ENCODE measurements around the gene PALM3.
"Not testable (repeated sequence)": the region's sequence is repeated elsewhere in the genome, so short reads cannot be mapped to it uniquely, and the experiment has no call there.

Gene PALM3

DNA sequence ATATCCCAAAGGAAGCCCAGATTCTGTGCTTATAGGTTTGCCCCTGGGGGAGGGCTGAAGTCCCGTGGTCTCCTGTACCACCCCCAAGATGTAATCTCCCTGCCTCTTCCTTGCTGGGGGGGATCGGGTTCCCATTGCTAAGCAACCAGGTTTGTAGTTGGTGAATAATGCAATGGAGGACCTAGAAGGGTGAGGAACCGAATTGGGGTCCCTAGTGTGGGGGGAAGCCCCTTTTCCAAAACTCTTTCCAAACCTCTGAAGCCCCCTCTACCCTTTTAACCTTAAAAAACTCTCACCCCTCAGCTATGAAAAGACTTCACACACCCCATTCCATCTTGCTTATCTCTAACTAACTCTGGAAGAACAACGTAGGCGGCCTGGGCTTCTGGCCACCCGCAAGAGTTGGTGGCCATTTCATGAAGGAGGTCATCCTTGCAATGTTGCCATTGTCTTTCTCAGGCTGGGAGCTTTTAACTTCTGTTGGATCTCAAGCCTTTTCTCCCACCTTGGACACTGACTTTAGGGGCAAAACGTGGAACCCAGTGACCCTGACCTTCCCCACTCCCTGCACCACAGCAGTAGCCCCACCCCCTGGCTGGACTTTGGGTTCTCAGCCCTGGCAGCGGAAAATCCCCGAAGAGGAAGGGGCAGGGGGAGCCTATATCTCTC, 661 bp downstream of the PALM3 start:
- in situ Hi-C loops (cut with HindIII; ENCODE audit: low sequenced_read_pairs): no loop called here

GRCh38 chr19:14059652-14060155, 2.2 kb downstream of the PALM3 start:
- in situ Hi-C loops (cut with HindIII; ENCODE audit: low sequenced_read_pairs): no loop called here

GRCh38 chr19:14059093-14059480, 2.8 kb downstream of the PALM3 start:
- in situ Hi-C loops (cut with HindIII; ENCODE audit: low sequenced_read_pairs): no loop called here

GRCh38 chr19:14058182-14059092, 3.4 kb downstream of the PALM3 start:
- in situ Hi-C loops (cut with HindIII; ENCODE audit: low sequenced_read_pairs): no loop called here

DNA sequence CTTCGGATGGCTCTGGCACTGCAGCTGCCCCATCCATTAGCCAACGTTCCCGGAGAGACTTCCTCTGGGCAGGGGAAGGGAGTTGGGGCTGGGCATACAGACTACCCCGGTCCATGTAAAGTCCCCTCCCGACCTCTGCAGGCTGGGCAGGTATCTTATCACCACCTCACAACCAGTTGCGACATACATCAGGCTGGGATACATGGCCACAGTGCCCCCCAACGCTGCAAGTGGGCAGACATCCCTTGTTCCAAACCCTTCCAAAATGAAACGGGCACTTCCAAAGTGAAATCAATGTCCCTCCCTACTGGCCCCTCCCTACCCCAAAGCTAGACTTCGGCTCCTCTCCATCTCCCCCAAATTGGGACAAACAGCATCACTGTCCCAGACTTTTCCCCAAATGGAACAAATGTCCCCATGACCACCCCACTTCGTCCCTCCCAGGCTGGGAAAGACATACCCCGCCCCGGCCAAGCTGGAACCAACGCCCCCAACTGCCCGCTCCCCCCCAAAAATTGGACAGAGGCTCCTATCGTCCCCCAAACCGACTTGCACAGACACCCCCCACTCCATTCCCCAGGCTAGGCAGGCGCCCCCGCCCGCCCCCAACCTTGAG, 5.0 kb downstream of the PALM3 start:
- in situ Hi-C loops (cut with HindIII; ENCODE audit: low sequenced_read_pairs): no loop called here

GRCh38 chr19:14056069-14056666, 5.7 kb downstream of the PALM3 start:
- in situ Hi-C loops (cut with HindIII; ENCODE audit: low sequenced_read_pairs): no loop called here

DNA sequence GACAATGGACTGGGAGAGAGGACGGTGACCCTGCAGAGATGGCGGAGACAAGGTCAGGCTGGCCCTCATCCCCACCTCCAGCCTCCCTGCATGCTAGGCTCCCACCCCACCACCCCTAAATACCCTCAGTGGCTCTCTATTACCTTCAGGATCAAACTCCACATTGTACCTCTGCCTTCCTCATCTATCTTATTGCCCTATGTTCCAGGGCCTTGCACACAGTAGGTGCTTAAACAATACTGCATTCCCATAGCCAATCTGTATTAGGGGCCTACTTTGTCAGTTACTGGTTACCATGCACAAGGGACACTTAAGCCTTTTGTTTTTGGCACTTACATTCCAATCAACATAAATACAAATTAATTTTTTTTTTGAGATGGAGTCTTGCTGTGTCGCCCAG, 6.5 kb downstream of the PALM3 start:
- in situ Hi-C loops (cut with HindIII; ENCODE audit: low sequenced_read_pairs): no loop called here

GRCh38 chr19:14054721-14055120, 7.2 kb downstream of the PALM3 start:
- in situ Hi-C loops (cut with HindIII; ENCODE audit: low sequenced_read_pairs): no loop called here

DNA sequence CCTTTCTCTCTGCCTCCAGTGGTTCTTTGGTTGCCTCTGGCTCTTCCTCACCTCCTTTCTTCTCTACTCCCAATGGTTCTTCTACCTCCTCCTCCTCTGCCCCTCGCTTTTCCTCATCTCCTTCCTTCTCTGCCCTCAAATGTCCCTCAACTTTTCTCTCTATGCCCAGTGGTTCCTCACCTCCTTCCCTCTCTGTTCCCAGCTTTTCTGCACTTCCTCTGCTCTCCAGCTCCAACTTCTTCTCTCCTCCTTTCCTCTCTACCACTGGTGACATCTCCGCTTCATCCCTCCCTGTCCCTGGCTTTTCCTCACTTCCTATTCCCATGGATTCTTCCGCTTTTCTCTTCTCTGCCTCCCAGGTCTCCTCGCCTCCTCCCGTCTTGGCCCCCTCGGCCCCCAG, 7.8 kb downstream of the PALM3 start:
- in situ Hi-C loops (cut with HindIII; ENCODE audit: low sequenced_read_pairs): no loop called here

GRCh38 chr19:14053500-14053899, 8.4 kb downstream of the PALM3 start:
- in situ Hi-C loops (cut with HindIII; ENCODE audit: low sequenced_read_pairs): no loop called here

- in situ Hi-C loops (cut with HindIII; ENCODE audit: low sequenced_read_pairs): no loop called here
Measured at GRCh38 chr19:14053032-14053431, 8.8 kb downstream of the PALM3 start.

DNA sequence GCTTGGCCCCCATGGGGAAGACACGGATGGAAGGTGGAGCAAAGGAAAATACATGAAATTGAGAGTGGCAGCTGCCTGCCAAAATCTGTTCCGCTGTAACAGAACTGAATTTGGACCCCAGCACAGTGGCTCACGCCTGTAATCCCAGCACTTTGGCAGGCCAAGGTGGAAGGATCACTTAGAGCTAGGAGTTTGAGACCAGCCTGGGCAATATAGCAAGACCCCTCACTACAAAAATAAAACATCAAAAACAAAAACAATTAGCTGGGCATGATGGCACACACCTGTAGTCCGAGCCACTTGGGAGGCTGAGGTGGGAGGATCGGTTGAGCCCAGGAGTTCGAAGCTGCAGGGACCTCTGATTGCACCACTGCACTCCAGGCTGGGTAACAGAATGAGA, 9.4 kb downstream of the PALM3 start:
- in situ Hi-C loops (cut with HindIII; ENCODE audit: low sequenced_read_pairs): no loop called here

- in situ Hi-C loops (cut with HindIII; ENCODE audit: low sequenced_read_pairs): no loop called here
Measured at GRCh38 chr19:14051980-14052379, 9.9 kb downstream of the PALM3 start.

GRCh38 chr19:14050961-14051360, 10.9 kb downstream of the PALM3 start:
- in situ Hi-C loops (cut with HindIII; ENCODE audit: low sequenced_read_pairs): not testable (repeated sequence)

DNA sequence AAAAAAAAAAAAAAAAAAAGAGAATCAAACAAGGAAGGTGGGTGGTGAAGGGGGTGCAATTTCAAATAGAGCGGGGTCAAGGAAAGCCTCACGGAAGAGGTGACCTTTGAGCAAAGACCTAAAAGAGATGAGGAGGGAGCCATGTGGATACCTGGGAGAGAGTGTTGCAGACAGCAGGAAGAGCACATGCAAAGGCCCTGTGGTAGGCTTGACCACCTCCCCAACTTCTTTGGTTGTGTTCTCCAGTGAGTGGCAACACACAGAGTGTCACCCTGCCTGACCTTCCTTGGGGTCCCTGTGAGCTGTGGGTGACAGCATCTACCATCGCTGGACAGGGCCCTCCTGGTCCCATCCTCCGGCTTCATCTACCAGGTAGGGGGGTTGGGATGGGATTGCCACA, 11.4 kb downstream of the PALM3 start:
- in situ Hi-C loops (cut with HindIII; ENCODE audit: low sequenced_read_pairs): no loop called here

GRCh38 chr19:14048443-14049153, 13.3 kb downstream of the PALM3 start:
- in situ Hi-C loops (cut with HindIII; ENCODE audit: low sequenced_read_pairs): no loop called here

- in situ Hi-C loops (cut with HindIII; ENCODE audit: low sequenced_read_pairs): not testable (repeated sequence)
Measured at GRCh38 chr19:14047866-14048265, 14.0 kb downstream of the PALM3 start.

- in situ Hi-C loops (cut with HindIII; ENCODE audit: low sequenced_read_pairs): not testable (repeated sequence)
Measured at GRCh38 chr19:14042659-14043608, 18.9 kb downstream of the PALM3 start.

GRCh38 chr19:14039181-14039580, 22.7 kb downstream of the PALM3 start:
- in situ Hi-C loops (cut with HindIII; ENCODE audit: low sequenced_read_pairs): no loop called here

All from DLD1 (cell line).